Measurements from ENCODE around the gene LINGO1.

DNA sequence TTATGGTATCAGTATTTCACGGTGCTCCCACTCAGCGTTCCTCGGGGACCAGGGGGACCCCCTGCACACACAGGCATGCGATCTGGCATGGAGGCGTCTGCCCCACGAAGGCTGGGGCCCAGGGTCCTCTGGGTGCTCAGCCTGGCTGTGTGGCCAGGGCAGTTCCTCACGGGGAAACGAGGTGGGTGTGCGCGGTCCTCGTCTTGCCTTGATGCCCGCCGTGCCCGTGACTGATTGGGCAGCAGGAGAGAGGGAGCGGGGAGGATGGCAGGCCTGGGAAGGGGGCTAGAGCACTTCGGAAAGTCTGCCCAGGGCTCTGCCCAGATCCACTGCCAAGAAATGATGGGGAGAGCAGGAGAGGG lies 10.9 kb downstream of the LINGO1 start:
- TF ChIP-seq, protein P1, sequence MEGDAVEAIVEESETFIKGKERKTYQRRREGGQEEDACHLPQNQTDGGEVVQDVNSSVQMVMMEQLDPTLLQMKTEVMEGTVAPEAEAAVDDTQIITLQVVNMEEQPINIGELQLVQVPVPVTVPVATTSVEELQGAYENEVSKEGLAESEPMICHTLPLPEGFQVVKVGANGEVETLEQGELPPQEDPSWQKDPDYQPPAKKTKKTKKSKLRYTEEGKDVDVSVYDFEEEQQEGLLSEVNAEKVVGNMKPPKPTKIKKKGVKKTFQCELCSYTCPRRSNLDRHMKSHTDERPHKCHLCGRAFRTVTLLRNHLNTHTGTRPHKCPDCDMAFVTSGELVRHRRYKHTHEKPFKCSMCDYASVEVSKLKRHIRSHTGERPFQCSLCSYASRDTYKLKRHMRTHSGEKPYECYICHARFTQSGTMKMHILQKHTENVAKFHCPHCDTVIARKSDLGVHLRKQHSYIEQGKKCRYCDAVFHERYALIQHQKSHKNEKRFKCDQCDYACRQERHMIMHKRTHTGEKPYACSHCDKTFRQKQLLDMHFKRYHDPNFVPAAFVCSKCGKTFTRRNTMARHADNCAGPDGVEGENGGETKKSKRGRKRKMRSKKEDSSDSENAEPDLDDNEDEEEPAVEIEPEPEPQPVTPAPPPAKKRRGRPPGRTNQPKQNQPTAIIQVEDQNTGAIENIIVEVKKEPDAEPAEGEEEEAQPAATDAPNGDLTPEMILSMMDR (IDR thresholded peaks at IDR 0.05), result no peak
- TF ChIP-seq POLR2AphosphoS5 (IDR thresholded peaks at IDR 0.05) (no peak), EP300 (IDR thresholded peaks at IDR 0.05) (no peak), POLR2A (IDR thresholded peaks at IDR 0.05) (no peak)
